Pancreas (tissue), 10 donors: Measurements from ENCODE around the gene FAM177B. TPM values are rescaled to one million over a fixed set of nuclear protein-coding genes. Genes with fewer than 3 reads are reported as not detected.

Experiments
- ATAC-seq, 4 donors: fragments of 200-7000 bp; cut with Tn5 transposase; one replicate each; pipeline versions ENCODE4 v1.8.0 to v1.9.1; 2020; ENCODE audit warnings: mild to moderate bottlenecking in 4 of 4, moderate library complexity in 4 of 4
- DNase-seq, 6 donors: peaks; one replicate each; pipeline ENCODE4 v3.0.0-alpha.2; 2020
- FAIRE-seq: peaks from 2 replicates; lab custom pipeline; 2012; peaks lifted over from hg19 to GRCh38; lab: Jason Lieb, UNC
- H3K27ac ChIP-seq, 4 donors: fragments of 200-600 bp; sonication (generic); 1 replicate in 3 of 4; 2 replicates in 1 of 4; pipeline versions ENCODE4 v1.5.0 to v1.8.0; 2020
- H3K27me3 ChIP-seq, 4 donors: fragments of 200-600 bp; one replicate each; pipeline ENCODE4 v1.8.0; 2021
- H3K36me3 ChIP-seq, 3 donors: fragments of 200-600 bp; sonication (generic) in 1 of 3; one replicate each; pipeline versions ENCODE4 v1.5.0 to v1.8.0; 2020 to 2021
- H3K4me1 ChIP-seq, 3 donors: fragments of 200-600 bp; one replicate each; pipeline ENCODE4 v1.8.0; 2021
- H3K4me3 ChIP-seq, 4 donors: fragments of 200-600 bp; sonication (generic) in 2 of 4; one replicate each; pipeline versions ENCODE4 v1.5.0 to v1.8.0; 2020 to 2021
- H3K9me3 ChIP-seq, 4 donors: fragments of 200-600 bp; one replicate each; pipeline ENCODE4 v1.8.0; 2021
- CTCF ChIP-seq, 4 donors: fragments of 200-600 bp; sonication (generic) in 3 of 4; IDR thresholded peaks; one replicate each; pipeline versions ENCODE4 v1.5.0 to v1.8.0; 2021; ENCODE audit warnings: antibody characterized with exemption in 4 of 4
- WGBS, 2 donors: extraction: QIAGEN DNeasy Blood & Tissue Kit; methylation state at CpG; one replicate each; pipeline ENCODE4 v1.1.7; 2013; 5-methylcytosine and 5-hydroxymethylcytosine counted together
- intact Hi-C, 3 donors: fragments of 100-400 bp; cut with DNase I; formaldehyde crosslinking; loops; one replicate each; pipeline versions ENCODE4 v1.11.1 to v1.14.2; 2022
- polyA plus RNA-seq, 2 donors: library from polyadenylated mRNA; stranded (reverse); fragments of 200-250 nt; gene quantifications; one replicate each; pipeline ENCODE4 v1.2.3, GENCODE V29; 2013
- total RNA-seq, 6 donors: library from RNA; stranded (reverse); fragmentation: NEBNext Ultra II Directional in 4 of 6; extraction: Animal tissue kit (Norgen Biotek cat#: 25700) in 4 of 6; gene quantifications; one replicate each; pipeline versions ENCODE4 v1.2.1 to v1.2.4, GENCODE V29; 2021 to 2023
- donor health status: healthy with polysubstance abuse.
- donor health status: DM: no; HTN: no; CAD: no; lungs with moderate emphysema.
- donor health status: DM: no; HTN: no; CAD: no.
- donor health status: control.
- donor health status: control.
- donor health status: Bipolar disorder and iron deficiency.
- donor health status: DM: yes; HTN: yes; CAD: no.
- donor health status: DM: no; HTN: no; CAD: no.
- donor health status: DM: no; HTN: no; CAD: no.
- donor health status: DM: yes; HTN: yes; CAD: no.

The FAM177B gene
- total and polyA plus RNA-seq, 8 donors = 0.16 to 0.66 (median 0.32) TPM; not detected in 1

- FAIRE-seq (no peak), DNase-seq (no peak), ATAC-seq (no peak)
- H3K36me3 ChIP-seq = no peaks in the 10 kb centered on the region
- H3K27ac ChIP-seq = no peak overlapping the region
- H3K27me3 ChIP-seq = no peaks in the 10 kb centered on the region
- WGBS, 2 donors = 48 to 59% methylated on average over 4 of the region's 4 CpGs
- H3K4me3 ChIP-seq = no peak overlapping the region
- no peaks in the 10 kb centered on the region for H3K9me3 ChIP-seq
- intact Hi-C loops = loop anchor here in 2 of 3 donors (5.0 to 10.0 kb wide), 3 partner anchors 291 to 894 kb away; no protein-coding TSS in a partner anchor
- no peaks in the 10 kb centered on the region for H3K4me1 ChIP-seq
- no peak for TF ChIP-seq CTCF (IDR thresholded peaks at IDR 0.05)
These were observed 54.2 kb downstream of the FAM177B start for GRCh38 chr1:222791006-222791710.

GRCh38 chr1:222792744-222793143 lies 55.7 kb downstream of the FAM177B start:
- no peaks in the 10 kb centered on the region for H3K4me1 ChIP-seq
- no peak overlapping the region for H3K27ac ChIP-seq
- peak in 3 of 4 donors; percentile 33 to 39 (median 39) for TF ChIP-seq CTCF (IDR thresholded peaks at IDR 0.05)
- no peak overlapping the region for H3K4me3 ChIP-seq
- DNase-seq (no peak), FAIRE-seq (peak; percentile 87), ATAC-seq (peak; percentile 48 to 73 (median 68))
- H3K27me3 ChIP-seq = no peaks in the 10 kb centered on the region
- H3K36me3 ChIP-seq = no peaks in the 10 kb centered on the region
- intact Hi-C loops = loop anchor here in 2 of 3 donors (5.0 to 10.0 kb wide), 3 partner anchors 290 to 892 kb away; no protein-coding TSS in a partner anchor
- 1 to 2% methylated on average over 2 of the region's 2 CpGs for WGBS, 2 donors
- H3K9me3 ChIP-seq = no peaks in the 10 kb centered on the region

- Histone ChIP-seq H3K9me3 (no peaks in the 10 kb centered on the region), H3K4me3 (no peak overlapping the region), H3K27ac (no peak overlapping the region), H3K36me3 (no peaks in the 10 kb centered on the region), H3K4me1 (no peaks in the 10 kb centered on the region), H3K27me3 (no peaks in the 10 kb centered on the region)
- DNase-seq (peak in 3 of 6 donors; percentile 45 to 72 (median 55)), ATAC-seq (peak in 2 of 4 donors; percentile 34 to 41), FAIRE-seq (no peak)
- no peak for TF ChIP-seq CTCF (IDR thresholded peaks at IDR 0.05)
- intact Hi-C loops = loop anchor here in 2 of 3 donors (5.0 to 10.0 kb wide), 3 partner anchors 287 to 890 kb away; no protein-coding TSS in a partner anchor
- WGBS, 2 donors = 75 to 76% methylated on average over 6 of the region's 6 CpGs
These were observed 57.9 kb downstream of the FAM177B start for GRCh38 chr1:222794656-222795474.

- DNase-seq = peak in 1 of 6 donors; percentile 15
- no peak overlapping the region for H3K27ac ChIP-seq
- no peaks in the 10 kb centered on the region for H3K9me3 ChIP-seq
- H3K4me3 ChIP-seq = no peak overlapping the region
- H3K27me3 ChIP-seq = no peaks in the 10 kb centered on the region
- FAIRE-seq = no peak
- intact Hi-C loops = loop anchor here in 1 of 3 donors (10.0 kb wide), 2 partner anchors 327 to 887 kb away; no protein-coding TSS in a partner anchor
- no peaks in the 10 kb centered on the region for H3K4me1 ChIP-seq
- H3K36me3 ChIP-seq = no peaks in the 10 kb centered on the region
- peak in 2 of 4 donors; percentile 51 to 57 for ATAC-seq
- TF ChIP-seq CTCF (IDR thresholded peaks at IDR 0.05) = no peak
These were observed 61.1 kb downstream of the FAM177B start for GRCh38 chr1:222798116-222798515.
